Peyer's patch (tissue), 4 donors: ENCODE data around the gene PDE4D.

Experiments used
- CTCF ChIP-seq, 6 experiments: fragments of 450-650 bp in 4 of 6; fragments of 200-600 bp in 2 of 6; sonication (generic) in 1 of 6; IDR thresholded peaks; one replicate each; pipeline ENCODE4 v1.5.1; 2017 to 2019; ENCODE audit warnings: antibody characterized with exemption in 6 of 6, mild to moderate bottlenecking in 3 of 6, moderate library complexity in 1 of 6
- POLR2A ChIP-seq, 2 donors: fragments of 450-650 bp; IDR thresholded peaks; one replicate each; pipeline ENCODE4 v1.5.1; 2017; ENCODE audit warnings: antibody characterized with exemption in 2 of 2, mild to moderate bottlenecking in 2 of 2, moderate library complexity in 2 of 2

GRCh38 chr5:59067956-59068656 lies 825.4 kb downstream of the PDE4D start:
- TF ChIP-seq CTCF (IDR thresholded peaks at IDR 0.05) (no peak), POLR2A (IDR thresholded peaks at IDR 0.05) (no peak)
